HG02763 (cell line): ENCODE results near the gene TMEM273.

Experiments used
- ATAC-seq: cut with Tn5 transposase; IDR thresholded peaks from one replicate; pipeline ENCODE4 v1.9.1; 2021; ENCODE audit warnings: mild to moderate bottlenecking, moderate library complexity; ENCODE audit not compliant: unreplicated experiment

The TMEM273 gene, protein sequence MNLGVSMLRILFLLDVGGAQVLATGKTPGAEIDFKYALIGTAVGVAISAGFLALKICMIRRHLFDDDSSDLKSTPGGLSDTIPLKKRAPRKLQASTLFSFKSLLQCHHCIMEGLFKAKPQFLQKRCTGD

DNA sequence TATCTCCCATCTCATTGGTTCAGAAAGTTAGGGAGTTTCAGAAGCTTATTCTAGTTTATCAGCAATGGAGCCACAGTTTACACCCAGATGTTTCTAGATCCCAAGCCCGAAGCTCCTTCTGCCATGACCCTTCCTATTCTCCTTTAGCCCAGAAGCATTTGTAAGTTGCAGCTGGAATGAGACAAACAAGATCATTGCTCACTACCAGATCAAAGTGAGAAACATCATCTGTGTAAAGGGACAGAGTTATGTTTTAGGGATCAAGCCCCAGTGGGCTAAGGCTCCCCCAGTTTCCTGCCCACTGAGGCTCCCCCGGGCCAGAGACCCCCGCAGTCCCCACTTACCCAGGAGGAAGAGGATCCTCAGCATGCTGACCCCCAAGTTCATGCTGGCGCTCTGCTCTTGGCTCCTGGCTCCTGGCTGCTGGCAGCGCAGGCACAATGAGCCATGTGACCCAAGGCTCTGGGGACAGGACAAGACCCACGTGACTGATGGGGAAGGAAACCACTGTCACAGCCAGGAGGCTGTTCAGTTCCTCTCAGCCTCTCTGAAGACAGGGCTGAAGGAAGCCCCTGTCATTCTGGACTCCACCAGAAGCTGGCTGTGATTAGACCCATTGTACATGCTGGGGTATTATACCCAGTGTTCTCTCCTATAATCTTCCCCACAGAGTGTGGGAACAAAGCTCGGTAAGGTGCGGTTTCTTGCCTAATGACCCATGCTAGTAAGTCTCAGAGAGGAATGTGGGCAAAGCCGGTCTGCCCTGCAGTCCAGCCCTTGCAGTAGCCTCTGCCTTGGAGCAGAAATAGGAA is at the start of gene TMEM273:
TSS of gene TMEM273 (minus strand) at position 442 of the 812 bp plus-strand sequence. CDS start at position 387, 55 bp downstream.
- peak; percentile 77 for ATAC-seq

DNA sequence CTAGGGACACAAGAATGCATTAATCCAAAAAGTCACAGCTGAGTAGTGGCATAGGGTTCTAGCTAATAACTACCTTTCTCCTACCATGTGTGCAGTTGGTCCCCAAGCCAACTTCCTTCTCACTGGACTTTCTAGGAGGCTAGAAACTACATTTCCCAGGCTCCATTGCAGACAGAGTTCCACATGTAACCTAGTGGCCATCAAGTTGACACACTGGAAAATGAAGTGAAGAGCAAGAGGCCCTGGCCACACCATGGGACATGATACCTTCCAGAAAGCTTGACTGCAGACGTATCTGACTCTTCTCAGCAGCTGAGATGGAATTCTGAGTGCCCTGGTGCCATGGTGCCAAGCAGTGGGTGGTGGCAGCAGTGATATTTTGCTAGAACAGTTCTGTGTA is 49.8 kb upstream of the TMEM273 start:
- ATAC-seq: no peak

DNA sequence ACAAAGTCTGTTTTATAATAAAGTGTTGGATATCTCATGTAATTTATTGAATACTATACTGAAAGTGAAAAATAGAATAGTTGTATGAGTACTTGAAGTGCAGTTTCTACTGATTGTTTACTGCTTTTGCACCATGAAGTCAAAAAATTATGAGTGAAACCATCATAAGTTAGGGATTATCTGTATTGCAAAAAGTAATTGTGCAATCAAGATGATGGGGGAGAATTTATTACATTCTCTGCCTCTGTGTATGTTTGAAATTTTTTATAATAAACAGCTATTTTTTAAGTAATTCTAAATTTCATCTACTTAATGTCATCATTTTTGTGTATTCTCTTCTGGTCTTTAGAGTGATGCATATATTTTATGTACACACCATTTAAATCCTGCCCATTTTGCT is 47.2 kb upstream of the TMEM273 start:
- ATAC-seq: no peak

DNA sequence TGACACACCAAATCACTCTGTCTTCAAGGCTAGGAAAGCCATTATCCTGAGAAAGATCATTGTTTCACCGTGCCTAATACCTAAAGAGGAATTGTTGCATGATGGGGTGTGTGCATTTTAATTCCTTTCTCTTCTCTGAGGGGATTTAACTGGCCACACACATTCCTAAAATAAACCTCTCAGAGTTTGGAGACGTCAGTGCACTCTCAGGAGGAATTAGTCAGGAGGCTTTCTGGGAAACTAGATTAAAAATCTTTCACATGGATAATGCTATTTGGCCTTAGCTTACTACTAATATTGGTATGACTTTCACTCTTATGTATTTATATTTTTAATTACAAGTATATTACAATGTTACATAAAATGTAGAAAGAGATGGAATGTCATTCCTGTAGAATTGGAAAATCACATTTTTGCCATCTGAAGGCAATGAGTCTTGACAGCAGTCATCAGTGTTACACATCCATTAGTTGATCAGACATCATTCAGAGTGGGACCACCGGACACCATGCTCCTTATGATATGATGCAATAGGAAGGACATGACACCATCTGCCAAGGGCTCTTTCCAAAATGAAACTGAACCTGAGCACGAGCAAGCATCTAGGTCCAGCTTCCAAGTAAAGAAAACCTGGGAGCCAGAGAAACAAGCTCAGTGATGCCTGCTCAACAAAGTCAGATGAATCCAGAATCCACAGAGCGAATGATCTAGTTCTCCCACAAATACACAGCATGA is 43.1 kb upstream of the TMEM273 start:
- ATAC-seq: no peak

DNA sequence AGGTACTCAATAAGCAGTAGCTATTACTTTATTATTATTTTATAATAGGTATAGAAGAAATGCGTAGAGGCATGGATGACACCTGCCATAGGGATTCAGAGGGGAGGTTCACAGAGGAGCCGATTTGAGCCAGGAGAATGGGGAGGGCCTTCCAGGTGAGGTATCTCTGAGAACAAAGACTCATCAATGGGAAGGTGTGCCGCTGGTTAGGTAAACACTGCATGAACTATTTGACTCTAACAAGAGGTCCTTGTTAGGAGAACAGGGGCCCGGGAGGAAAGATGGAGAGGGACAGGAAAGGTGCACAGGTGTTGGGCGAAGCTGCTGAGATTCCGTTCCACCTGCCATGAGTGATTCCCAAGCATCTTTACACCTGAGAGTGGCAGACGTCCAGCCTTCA is 41.8 kb upstream of the TMEM273 start:
- ATAC-seq: no peak

DNA sequence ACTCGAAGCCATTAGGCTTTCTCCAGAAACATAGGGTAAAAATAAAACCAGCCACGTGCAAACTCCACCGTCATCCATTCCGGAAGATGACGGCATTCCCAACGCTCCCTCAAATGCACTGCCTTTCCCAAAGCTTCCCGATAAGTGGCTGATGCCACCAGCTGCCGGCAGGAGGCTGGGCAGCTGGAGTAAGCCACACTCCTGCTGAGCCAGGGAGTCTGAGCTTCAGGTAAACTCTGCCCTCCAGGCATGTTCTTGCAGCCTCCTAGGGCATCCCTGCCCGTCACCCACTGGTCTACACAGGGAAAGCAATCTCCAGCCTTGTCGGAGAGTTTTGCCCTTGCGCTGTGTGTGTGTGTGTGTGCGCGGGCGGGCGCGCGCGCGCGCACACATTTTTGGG is 40.5 kb upstream of the TMEM273 start:
- ATAC-seq: no peak

DNA sequence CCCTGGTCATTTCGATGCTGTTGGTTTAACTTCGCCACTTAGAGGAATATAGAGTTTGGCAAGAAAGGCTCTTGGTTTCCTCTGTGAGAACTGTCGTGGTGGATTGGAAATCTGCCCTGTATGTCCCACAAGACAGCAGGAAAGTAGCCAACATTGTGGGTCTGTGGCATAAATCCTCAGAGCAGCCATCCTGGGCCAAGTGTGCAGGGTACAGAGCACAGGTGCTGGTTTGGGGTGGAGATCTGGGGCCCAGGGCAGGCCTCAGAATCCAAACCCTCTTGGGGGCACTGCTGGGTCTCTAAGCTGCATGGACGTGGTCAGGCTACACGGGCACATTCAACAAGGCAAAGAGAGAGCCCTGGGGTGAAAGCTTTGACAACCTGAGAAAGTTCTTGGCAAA is 39.2 kb upstream of the TMEM273 start:
- ATAC-seq: no peak

DNA sequence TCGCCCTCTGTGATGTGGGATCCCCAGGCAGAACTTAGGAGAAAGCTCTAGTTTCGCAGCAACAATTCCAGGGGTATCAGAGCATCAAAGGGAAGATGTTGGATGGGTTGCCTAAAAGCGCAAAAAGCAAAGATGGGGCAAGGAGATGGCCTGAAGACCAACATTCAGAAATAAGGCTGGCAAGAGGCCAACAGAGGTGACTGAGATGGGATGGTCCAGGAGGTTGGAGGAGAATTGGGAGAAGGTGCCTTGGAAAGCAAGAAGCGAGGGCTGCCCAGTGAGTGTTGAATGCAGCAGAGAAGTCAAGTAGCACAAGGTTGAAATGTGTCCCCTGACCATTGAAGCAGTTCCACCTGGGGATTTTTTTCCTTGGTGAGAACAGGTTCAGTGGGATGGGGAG is 38.4 kb upstream of the TMEM273 start:
- ATAC-seq: no peak

DNA sequence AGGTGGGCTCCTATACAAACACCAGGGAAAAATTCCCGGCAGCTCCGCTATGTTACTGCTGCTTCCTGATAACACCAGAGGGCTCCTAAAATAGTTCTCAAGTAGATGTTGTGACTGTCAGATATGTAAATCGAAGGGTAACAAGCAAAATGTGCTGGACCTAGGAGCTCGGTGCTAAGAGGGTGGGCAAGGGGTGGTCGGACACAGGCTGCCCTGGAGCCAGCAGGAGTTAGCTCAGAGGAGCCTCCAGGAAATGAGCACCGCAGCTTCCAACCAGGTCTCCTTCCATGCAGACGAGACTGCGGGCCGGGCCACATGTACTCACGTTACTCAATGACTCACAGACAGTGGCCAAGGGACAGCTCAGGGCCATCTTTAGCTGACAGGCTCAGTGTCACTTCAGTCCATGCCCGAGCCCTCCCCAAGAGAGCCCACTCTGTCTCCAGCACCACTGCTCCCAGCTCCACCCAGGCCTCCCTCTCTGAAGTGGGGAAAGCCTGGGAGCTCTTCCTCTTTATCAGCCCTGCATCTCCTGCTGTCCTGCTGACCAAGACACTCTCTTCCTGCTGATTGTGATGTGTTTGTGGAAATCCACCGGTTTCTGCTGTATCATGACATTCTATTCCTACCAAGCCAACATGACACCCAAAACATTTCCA is 37.2 kb upstream of the TMEM273 start:
- no peak for ATAC-seq

DNA sequence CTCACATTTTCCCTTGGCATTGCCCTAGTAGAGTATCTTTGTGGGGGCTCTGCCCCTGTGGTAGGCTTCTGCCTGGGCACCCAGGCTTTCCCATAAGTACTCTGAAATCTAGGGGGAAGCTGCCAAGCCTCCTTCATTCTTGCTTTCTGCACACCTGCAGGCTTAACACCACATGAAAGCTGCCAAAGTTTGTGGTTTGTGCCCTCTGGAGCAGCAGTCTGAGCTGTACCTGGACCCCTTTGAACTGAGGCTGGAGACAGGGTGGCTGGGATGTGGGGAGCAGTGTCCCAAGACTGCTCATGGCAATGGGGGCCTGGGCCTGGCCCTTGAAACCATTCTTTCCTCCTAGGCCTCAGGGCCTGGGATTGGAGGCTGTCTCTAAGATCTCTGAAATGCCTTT is 35.0 kb upstream of the TMEM273 start:
- no peak for ATAC-seq

DNA sequence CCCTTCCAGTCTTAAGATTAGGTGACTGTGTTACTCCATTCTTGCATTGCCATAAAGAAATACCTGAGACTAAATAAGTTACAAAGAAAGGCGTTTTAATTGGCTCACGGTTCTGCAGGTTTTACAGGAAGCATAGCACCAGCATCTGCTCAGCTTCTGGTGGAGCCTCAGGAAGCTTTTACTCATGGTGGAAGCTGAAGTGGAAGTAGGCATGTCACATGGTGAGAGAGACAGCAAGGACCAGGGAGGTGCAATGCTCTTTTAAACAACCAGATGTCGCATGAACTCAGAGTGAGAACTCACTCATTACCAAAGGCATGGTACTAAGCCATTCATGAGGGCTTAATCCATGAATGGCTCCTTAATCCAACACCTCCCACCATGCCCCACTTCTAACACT is 34.0 kb upstream of the TMEM273 start:
- no peak for ATAC-seq

DNA sequence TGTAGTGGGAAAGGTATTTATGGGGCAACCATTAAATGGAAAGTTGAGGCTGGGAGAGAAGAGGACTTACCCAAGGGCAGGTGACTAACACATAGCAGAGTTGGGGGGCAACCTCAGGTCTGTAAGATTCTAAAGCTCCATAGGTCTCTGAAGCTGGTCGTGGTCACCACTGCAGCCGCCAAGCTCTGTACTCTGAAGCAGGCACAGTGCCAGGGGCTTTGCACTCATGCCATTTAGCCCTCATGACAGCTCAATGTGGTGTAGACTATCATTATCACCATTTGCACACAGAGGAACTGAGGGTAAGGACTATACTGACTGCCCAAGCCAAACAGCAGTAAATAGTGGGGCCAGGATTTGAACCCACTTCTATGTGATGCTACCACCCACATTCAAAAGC is 32.5 kb upstream of the TMEM273 start:
- no peak for ATAC-seq

DNA sequence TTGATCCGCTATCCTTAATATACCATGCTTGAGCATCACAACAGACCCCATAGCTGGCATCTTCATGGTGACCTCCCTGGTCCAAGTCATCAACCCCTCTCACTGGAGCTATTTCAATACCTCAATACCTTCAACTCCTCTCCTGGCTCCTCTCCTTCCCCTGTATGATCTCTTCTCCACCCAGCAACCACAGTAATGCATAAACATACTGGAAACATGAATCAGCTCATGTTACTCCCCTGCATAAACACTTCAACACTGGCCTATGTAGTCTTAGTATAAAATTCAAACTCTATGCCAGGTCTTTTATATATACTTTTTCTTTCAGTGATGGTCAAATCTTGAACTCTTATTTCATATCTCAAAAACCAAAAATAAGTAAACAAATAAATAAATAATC is 31.8 kb upstream of the TMEM273 start:
- no peak for ATAC-seq

DNA sequence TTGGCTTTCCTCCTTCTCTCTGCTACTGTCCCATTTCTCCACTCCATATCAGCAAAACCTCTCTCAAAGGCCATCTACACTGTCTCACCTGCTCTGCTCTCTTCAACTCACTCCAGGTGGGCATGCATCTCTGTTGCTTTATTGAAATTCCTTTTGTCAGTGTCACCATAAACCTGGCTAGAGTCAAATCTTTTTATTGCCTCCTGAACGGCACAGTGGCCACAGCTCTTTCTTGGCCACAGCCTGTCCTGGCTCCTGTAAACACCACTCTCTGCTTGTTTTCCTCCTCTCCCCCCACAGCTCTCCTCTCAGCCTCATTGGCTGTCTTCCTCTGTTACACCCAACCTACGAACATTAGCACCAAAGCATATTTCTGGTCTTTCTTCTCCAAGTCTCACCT is 31.1 kb upstream of the TMEM273 start:
- no peak for ATAC-seq

DNA sequence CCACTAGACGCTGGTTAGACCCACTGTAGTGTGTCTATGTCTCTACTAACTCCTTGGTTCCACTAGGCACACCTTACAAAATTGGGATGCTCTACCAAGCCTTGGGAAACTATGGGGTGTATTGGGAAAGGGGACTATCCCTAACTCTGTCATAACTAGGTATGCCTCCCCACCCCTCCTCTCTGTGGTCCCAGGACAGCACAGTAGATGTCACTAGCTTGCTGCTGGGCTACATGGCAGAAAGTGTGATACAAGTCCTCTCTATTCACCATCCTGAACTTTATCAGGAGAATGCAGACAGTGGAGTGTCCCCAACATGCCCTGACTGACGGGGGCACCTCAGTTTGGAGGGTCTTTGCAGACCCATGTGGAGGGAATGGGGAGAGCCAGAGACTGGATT is 30.3 kb upstream of the TMEM273 start:
- ATAC-seq: no peak

DNA sequence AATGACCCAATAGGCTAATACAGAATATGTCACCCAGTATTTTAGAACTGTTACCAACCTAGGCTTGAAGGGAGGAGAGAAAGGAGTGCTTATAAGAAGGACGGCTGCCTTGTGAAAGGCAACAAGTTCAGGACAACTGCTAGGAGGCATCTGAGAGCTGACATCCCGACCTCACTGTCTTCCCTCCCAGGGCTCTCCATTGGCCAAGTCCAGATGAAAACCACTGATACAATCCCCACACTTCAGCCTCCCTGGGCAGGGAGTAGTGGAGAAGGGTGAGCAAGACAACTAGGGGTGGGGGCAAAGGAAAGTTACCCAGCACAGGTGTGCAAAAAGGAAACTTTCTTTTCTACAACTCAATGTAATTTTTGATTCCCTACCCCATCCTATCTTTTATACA is 29.5 kb upstream of the TMEM273 start:
- ATAC-seq: no peak

DNA sequence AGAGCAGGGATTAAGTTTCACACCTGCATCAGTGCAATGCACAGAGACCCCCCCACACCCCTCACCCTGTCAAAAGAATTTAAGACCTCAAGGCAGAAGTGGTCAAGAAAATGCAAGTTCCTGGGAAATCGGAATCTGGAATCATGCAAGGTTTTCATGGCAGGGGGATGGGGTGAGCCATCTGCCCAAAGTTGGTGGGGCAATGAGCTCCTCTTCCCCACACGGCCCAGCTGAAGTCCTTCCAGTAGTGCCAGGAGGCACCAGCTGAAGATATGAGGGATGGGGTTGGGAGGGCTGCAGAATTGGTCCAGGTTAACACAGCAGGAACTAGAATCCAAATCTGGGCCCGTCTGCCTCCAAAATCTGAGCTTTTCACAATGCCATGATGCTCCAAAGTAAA is 25.0 kb upstream of the TMEM273 start:
- no peak for ATAC-seq

DNA sequence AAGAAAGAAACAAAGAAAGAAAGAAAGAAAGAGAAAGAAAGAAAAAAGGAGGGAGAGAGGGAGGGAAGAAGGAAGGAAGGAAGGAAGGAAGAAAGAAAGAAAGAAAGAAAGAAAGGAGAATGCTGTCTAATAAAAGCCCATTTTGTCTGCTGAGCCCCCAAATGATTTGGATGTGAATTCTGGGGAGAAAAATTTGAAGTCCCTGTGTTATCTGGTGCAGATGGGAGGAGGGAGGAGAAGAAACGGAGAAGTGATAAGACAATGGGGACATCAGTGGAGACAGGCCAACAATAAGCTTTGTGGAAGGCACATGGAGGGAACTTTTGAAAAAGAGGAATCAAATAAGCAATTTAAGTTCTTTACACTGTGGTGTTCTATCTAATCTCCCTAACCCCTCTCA is 24.6 kb upstream of the TMEM273 start:
- no peak for ATAC-seq

DNA sequence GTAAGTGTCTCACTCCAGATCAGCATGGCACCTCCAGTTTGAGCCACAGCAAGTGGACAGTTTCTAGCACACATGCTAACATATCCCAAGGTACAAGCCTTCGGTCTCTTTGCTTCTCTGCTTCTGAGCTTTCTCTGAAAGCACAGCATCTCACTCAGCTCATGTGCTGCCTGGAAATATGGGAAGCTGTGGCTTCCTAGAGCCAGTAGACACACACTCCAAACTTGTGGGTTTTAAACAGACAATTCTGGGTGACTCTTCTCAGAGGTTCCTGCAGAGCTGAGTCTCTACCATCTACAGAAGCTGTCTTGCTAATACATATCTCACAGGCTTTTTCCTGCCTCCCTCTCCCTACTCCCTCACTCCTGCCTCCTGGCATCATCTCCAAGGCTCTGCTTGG is 23.9 kb upstream of the TMEM273 start:
- ATAC-seq: no peak

DNA sequence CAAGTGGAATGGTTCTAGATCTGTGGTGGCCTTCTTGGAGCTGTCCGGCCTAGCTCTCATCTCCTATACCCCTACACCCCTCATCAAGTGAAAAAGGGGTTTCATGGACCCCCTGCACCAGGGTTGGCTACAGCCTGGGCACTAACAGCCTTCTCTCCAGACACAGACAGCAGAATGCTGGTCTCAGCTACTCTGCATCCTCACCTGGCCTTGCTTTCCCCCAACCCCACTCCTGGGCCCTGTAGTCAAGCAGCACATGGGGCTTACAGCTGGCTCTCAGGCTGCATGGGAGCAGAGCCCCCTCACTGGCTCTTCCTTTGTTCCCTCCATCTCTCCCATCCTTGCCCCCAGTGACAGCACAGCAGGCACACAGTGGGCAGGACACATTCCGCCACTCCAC is 20.8 kb upstream of the TMEM273 start:
- ATAC-seq: no peak

DNA sequence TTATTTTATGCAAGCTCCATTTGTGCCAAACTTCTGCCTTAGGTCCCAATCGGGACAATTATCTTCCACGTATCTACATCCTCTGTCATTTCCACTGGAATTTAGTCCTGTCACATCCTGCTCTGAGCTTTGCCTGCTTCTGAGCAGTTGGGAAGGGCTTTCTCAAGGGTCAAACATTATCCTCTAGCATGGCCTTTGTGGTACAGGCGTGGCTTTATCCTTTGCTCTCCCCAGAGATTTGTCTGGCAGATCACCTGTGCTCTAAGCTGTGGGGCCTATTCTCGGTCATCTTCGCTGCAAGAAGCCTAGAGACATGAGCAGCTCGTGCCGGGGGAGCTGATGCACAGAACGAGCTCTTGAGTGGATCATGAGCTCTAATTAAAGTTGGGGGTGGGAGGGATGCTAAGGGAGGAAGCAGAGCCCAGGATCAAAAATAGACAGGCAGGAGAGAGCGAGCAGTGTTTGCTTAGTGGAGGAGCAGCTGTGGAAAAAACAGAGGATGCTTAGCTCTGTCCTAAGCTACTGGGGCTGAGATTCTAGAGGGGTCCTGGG is 19.8 kb upstream of the TMEM273 start:
- ATAC-seq: no peak
